Stimulated activated CD8-positive, alpha-beta memory T cell treated with anti-CD3 and anti-CD28 coated beads, Interleukin-15, amount 100 ng/mL, for 4 hours (primary cell): ENCODE data around the gene HTRA3.
"Not testable (repeated sequence)": the region's sequence is repeated elsewhere in the genome, so short reads cannot be mapped to it uniquely, and the experiment has no call there.

Source experiments
- DNase-seq, 2 donors: peaks; one replicate each; pipeline ENCODE4 v3.0.0-alpha.2; 2020; ENCODE audit warnings: low read depth in 2 of 2

Gene HTRA3

DNA sequence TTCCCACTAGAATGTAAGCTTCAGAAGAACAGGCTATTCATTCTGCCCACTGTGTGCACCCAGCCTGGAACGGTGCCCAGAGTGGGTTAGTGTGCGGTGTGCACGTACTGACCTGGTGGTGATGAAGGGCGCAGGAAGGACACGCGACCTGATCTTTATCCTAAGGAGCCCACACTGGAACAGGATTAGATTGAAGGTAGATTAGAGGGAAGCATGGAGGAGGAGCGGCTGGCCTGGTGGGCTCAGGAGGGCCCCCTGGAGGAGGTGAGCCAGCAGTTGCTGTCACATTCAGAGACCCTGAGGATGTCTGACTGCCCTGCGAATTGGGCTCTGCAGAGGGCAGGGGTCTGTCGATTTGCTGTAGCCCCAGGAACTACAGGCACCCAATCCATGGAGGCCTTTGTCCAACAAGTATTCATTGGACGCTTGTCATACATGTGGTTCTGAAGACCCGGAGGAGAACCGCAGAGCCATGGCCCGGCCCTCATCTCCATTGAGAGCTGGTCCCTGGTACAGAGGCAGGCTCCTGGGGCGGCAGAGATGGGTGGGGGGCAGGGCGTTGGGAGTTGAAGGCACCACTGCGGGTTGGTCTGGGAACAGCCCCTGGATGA is 73.2 kb downstream of the HTRA3 start:
- DNase-seq, result no peak

DNA sequence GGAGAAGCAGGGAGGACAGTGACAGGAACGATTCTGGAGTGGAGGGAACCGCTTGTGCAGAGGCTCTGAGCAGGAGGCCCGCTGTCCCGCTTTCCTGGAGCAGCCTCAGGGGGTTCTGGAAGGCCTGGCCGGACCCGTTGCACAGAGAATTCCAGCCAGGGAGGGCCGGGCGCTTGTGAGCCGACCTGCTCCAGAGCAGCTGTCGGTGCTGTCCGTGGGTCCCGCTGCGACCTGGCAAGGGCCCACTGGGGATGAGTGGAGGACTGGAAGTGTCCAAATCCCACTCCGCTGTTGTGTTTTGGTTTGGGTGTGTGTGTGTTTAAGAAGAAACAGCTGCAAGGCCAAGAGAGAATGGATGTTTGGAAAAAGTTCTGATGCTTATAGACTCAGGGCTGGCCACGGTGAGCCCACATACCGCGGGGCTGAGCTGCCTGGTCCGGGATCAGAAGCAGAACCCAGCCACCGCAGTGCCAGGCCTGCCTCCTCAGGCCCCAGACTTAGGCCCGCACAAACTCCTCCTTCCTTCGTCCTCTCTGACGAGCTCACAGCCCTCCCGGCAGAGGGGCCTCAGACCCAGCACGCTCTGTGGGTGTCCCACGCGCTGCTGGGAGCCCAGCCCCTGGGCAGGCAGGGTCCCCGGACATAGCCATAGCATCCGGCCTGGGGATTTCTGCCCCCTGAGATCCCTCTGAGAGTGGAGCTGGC is 73.9 kb downstream of the HTRA3 start:
- no peak for DNase-seq

DNA sequence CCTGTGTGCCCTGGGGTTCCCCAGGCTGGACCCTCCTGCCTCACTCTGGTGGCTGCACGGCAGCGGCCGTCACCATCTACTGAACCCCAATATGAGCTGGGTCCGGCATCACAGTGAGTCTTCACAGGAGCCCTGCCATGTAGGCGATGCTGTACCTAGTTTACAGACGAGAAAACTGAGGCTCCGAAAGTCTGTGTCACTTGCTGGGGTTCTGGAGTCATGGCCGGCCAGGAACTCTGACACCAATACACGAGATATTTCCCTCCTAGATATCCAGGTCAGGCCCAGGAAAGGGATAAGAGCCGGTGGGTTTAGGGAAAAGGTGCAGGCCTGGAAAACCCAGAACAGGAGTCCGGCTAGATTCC is 74.4 kb downstream of the HTRA3 start:
- DNase-seq, result no peak

DNA sequence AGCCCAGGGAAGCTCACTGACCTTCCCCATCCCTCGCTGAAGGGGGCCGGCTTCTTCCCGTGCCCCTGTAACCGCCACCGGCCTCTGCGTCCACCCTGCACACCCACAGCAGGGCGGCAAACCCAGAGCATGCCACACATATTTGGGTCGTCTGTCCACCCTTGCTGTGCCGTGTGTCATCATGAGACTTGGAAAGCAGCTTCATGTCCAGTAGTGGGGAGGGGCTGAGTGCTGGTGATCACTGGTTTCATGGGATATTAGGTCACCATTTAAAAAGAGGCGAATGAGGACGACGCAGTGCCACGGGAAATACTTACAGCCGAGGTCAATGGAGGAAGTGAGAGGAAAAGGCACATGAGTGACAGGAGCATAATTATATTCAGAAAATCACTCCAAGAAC is 74.8 kb downstream of the HTRA3 start:
- no peak for DNase-seq

DNA sequence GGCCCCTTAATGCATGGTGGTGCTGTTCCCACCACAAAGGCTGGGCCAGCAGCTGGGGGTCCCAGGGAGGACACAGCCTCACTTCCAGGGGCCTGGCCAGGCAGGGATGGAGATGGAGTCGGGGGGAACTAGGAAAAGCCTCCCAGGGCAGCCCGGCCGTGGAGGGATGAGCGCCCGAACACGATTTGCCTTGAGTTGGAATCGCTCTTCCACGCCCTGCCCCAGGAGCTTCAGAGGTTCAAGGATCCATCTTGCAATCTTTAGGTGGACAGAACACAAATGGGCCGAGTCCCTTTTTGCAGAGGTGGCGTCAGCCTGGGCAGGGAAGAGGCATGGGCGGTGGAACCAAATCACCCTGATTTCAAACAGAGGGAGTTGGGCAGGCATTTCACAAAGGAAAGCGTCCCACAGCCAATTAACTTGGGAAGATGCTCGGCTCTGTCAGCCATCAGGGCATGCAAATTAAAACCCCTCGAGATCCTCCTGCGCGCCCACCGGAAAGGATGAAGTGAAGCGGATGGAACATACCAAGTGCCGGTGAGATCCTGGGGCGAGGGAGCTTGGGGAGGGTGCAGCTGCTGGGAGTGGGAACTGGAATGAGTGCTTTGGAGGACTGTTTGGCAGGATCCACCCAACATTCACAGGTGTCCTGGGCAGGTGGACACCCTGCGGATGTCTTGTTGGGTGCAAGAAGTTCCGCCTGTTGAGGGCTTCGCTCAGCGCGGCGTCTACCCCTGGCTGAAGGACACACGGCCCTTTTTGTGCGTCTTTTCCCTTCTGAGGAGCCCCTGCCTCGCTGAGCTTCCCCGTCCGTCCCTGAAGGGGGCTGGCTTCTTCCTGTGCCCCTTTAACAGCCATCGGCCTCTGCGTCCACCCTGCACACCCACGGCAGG is 75.7 kb downstream of the HTRA3 start:
- no peak for DNase-seq

DNA sequence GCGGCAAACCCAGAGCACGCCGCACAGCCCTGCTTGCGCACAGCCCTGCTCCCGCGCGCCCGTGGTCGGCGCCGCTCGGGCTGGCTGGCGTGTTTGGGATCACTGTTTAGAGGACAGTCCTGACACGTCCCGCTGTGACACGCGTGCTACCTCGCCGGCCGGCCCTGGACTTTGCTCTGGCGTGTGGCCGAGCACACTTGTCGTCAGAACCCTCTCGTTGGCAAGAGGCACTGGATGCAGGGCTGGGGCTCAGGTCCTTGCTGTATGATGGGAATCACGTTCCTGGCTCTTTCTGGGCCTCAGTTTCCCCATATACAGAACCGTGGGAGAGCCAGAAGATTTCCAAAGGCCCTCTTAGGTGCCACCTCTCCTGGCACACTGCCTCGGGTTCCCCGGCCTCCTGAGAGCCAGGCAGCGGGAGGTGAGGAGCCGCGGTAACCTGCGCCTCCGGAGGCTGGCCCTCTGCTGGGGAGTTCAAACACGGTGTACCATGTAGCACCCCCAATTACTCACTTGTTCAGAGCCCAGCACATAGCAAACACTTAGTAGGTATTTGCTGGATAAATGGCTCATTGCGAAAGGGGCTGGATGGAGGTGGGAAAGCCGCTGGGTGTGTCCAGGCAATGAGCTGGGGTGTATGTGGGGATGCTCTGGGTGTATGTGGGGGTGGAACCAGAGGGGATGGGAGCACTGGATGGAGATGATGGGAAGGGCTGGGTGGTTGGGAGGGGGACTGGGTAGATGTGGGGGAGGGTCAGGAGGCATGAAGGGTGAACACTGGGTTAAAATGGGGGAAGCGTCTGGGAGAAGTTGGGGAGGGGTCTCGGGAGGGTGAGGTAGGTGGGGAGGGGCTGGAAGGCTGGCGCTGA is 76.6 kb downstream of the HTRA3 start:
- DNase-seq, result no peak

DNA sequence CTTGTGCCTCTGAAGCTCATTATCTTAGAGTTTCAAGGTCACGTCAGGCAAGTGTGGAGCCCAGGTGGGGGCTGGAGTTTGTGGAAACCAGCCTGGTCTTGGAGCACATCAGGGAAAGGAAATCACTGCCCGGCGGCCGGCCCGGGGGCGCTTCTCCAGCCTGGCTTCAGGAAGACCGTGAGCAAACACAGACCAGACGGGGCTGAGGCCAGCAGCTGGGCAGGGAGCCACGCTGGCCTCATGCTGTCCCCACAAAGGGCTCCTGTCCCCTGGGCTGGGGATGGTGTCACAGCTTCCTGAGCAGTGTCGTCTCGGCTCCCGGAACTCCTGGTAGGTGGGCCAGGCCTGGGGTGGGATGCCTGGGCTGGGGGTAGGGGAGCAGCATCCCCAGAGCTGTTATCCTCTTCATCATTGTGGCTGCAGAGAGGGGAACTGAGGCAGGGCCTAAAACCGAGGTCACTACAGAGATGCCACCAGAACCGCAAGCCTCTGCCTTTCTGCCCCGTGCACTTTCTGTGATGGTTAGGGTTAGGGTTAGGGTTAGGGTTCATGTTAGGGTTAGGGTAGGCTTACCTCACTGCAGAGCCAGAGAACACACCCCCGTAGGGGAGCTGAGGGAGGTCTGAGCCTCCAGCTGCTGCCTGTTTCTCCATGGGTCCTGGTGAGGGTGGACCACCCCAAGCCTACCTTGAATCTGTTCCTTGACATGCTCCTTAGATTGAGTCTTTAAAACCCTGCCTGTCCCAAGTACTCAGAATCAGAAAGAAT is 77.5 kb downstream of the HTRA3 start:
- DNase-seq, result no peak

DNA sequence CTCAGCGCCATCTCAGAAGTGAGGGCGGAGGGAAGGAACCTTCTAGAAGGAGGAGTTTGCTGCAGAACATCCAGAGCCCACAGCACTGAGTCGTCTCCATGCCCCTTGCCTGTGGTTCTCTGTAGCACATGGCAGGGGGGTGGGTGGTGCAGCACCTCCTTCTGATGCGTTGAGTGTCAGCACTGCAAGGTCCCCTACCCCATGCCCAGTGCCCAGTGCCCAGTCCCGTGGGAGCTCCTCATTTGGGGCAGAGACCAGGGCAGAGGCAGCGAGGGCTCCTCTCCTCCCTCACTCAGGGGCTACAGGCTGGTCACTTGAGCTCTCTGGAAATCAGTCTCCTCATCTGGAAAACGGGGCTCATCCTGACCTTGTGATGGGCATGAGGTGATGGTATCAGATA is 78.1 kb downstream of the HTRA3 start:
- no peak for DNase-seq

DNA sequence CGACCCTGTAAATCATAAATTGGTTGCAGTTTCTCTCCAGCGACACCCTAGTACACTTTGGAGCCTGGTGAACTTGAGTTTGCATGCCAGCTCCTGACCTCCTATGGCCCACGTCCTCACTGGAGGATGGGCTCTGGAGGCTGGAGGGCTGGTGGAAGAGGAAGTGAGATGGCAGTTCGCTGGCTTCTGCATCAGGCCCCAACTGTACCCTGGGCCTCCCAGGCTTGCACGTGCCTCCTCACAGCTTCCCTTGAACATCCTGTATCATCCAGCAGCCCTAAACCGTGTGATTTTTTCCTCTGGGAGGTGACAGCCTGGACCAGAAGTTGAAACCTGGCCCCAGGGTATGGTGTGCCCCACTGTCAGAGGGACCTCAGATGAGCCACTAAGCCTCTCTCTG is 78.5 kb downstream of the HTRA3 start:
- DNase-seq, result no peak

DNA sequence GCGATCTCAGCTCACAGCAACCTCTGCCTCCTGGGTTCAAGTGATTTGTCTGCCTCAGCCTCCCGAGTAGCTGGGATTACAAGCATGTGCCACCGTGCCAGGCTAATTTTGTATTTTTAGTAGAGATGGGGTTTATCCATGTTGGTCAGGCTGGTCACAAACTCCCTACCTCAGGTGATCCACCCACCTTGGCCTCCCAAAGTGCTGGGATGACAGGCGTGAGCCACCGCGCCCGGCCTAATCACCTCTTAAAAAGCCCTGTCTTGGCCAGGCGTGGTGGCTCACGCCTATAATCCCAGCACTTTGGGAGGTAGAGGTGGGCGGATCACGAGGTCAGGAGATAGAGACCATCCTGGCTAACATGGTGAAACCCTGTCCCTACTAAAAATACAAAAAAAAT is 79.7 kb downstream of the HTRA3 start:
- DNase-seq, result not testable (repeated sequence)

DNA sequence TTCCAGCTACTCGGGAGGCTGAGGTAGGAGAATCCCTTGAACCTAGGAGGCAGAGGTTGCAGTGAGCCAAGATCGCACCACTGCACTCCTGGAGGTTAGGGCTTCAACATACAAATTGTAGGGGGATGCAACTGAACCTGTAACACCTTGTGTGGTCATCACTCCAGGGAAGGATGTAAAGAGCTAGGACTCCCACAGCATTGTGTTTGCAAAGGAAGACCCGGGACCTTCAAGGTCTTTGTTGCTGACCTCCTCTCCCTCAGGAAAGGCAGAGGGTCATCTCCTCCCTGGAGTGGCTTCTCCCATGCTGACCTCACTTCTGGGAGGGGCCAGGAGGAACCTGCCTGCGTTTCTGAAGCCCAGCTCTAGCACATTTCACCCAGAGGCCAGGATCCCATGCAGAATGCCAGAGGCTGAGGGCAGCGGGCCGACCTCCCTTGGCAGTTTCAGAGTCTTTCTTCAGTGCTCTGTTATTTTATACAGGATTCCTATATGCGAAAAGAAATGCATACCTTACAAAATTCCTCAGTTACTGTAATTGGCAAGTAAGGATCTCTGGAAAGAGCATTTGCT is 80.2 kb downstream of the HTRA3 start:
- DNase-seq, result no peak

DNA sequence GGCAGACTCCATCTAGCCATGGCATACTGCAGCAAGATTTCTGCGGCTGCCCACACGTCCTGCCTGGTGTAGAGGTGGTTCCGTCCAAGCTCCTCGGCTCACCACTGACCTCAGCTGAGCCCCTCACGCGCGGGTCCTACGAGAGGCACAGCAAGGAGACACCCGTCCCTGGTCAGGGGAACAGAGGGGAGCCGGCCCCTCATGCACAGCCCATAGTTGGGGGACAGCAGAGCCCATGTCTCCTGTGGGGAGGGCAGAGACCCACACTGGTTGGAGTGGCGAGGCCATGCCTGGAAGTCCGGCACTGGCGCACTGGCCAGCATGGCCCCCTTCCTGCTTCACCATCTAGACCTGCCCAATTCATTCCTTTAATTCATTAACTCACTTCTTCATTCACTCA is 80.8 kb downstream of the HTRA3 start:
- no peak for DNase-seq

DNA sequence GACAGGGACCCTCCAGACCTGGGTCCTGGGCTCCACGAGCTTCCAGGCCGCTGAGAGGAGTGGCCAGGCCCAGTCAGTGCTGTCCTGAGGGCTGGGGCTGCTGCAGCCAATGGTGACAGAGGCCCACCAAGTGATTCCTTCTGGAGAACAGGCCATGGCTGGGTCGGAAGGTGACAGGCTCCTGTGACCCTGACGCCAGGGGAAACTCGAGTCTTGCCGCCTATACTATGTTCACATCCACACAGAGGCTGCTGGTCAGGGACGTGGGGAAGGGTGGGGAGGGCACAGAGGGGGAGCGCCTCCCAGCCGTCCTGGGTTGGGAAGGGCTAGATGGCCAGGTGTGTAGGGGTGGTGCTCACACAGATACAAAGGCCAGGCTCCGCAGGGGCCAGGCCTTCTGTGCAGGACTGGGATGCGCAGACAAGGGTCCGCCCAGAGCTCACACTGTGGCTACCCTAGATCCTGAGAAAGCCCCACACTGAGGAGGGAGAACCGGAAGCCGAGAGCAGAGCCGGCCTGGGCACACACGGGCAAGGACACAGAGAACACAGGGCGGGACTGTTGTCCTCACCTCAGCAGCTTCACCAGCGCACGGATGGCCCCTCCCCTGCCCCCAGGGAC is 81.4 kb downstream of the HTRA3 start:
- DNase-seq, result no peak

DNA sequence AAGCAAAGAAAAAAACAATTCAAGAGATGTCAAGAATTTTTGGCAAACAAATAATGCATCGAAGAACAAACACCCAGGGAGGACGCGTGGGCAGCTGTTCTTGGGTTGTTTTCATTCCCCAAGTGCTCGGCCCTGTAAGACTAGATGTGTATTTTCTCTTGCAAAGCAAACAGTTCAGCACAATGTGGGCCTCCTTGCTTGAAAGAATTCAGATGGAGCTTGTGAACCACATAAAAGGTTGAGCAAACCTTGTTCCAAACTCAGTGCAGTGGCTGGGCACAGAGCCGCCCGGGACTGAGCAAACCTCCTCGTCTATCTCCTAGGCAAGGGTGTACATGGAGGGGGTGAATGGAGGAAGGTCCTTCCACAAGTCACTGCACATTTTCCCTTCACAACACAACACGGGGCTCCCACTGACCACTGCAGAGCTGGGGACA is 82.4 kb downstream of the HTRA3 start:
- DNase-seq, result no peak

DNA sequence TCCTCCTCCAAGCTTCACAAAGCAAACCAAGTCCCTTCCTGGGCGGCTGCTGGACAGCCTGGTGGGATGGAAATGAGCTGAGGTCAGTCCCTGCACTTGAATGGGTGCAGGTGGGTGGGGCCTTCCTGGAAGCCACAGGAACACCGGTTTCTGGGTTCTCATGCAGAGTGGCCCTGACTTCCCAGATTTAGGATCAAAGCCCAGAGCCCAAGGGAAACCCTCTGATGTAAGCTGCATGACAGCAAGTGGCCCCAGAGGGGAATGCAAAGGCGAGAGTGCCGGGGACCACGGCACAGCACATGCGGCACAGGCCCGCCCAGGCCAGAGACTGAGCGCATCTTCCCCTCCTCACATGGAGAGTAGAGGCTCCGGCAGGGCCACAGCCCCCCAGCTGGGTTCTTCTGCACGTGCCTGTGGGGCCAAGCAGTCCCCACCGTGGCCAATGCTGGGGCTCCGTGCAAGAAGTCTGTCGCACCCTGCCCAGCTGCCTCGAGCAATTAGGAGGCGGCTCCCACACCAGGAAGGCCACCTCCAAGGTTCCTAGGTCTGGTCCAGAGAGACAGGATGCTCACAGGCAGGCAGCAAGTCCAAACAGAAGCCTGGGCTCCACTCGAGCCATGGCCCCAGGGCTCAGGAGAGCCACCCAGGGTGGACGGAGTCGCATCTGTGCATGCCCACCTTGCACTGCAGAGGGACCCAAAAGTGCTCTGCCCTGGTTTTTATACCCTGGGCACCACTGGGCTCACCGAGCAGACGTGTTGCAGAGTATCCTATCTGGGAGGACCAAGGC is 83.0 kb downstream of the HTRA3 start:
- no peak for DNase-seq

DNA sequence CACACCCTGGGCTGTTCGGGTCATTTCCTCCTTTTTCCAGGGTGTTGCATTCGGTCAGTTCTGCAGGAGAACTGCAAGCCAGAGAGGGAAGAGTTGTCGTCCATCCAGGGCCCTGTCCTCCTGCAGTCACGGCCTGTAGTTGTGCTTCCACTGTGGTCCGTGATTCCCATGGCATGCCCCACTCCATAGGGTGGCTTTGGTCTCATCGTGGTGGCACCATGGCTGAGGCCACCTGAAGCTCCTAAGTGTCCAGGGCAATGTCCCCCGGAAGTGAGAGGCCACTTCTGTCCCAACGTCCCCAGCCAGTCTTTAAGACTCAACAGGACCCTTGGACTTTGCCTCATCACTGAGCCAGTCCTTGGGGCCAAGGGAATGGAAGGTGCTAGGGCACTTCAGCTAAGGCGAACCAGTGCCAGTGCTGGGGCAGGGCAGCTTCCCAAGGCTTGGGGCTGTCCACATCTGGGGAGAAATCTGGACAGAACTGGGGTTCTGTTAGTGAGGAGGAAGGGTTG is 83.7 kb downstream of the HTRA3 start:
- no peak for DNase-seq

DNA sequence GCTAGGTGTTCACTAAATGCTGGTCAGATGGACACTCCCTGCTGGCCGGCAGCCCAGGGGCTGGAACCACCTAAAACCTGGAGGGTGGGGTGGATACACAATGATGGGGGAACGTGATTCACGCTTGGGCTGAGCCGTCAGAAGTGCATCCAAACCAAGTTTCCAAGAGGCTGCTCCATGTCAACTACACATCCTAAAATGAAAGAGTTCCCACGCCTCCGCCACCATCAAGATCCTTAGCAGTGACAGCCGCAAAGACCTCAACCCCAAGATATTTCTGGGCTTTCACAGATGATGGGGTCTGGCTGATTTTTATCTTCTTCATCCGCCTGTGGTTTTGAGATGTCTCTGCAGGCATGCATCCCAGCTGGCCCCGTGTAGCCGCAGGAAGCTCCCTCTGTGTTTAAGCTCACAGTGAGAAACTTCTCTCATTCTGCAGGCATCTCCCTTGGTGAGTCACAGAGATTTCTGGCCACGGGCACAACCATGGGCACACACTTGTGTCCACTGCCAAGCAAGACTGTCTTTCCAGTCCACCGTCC is 84.4 kb downstream of the HTRA3 start:
- DNase-seq, result no peak

DNA sequence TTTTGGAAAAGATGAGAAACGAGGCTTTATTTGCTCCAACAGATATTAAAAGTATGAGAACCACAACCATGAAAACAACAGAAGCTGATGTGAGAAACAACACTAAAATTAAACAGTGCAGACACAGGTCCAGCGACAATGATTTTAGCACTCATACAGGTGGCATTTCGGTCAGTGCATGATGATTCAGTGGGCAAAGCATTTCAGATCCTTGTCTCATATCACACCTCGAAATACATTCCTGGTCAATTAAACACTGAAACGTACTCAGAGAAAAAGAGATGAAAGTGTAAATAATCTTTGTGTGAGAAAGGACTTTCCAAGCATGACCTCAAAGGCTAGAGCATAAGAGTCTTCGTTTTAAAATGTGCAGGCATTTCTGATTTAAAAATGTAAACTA is 85.8 kb downstream of the HTRA3 start:
- no peak for DNase-seq
